ENCODE data around the gene GAB2. TPM values are rescaled to one million over a fixed set of nuclear protein-coding genes. Genes with fewer than 3 reads are reported as not detected.

The GAB2 gene
- total RNA-seq, 4 donors from 2014 or later: 15.9 to 82.3 (median 21.1) TPM

DNA sequence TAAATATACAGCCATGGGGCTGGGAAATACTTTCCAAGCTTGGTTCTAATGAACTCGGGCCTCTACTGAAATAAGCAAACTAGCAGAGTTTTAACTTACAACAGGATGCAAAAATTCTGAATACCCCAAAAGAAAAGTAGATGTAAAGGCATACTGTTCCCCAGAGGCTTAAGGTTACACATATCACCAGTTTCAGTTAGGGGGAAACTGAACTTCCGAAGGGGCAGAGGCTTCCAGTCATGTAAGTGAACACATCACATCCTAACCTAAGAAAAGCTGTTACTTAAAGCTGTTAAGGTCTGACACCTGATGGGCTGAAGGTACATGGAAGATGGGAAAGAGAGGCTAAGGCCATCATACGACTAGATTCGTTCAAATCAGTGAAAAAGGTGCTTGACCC lies 2.3 kb downstream of the GAB2 start:
- TF ChIP-seq POLR2A (IDR thresholded peaks at IDR 0.05) (no peak), CTCF (IDR thresholded peaks at IDR 0.05) (no peak)
- intact Hi-C loops (cut with DNase I; ENCODE audit: low total_unique reads): loop anchor here (10.0 kb wide), 1 partner anchor 191 kb away; no protein-coding TSS in a partner anchor
- H3K27ac ChIP-seq: peak overlapping the region; percentile 99

DNA sequence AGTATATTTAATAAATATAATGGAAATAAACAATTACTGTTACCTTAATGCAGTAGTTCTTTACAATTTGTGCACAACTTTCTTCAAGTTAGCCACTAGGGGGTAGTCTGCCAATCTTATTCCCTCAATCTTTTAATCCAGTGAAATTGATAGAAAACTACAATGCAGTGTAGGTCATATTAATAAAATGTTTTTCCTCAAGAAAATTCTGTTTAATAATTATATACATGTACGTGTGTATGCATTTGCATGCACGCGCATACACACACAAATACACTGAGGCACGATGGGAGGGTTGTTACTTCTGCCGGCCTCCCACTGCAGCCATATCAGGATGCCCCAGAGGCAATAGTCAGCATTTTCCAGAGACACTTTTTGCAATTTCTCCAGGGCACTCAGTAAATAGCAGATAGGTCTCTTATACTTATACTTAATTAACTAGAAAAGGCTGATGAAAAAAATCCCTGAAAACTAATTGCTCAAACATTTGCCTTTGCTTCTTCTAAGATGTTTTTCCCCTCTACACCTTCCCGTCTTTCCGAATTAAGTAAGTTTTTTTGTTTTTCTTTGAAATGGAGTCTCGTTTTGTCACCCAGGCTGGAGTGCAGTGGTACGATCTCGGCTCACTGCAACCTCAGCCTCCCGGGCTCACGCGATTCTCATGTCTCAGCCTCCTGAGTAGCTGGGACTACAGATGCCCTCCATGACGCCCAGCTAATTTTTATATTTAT lies 3.1 kb downstream of the GAB2 start:
- peaks cover 0 to 8% of the 10 kb centered on the region in 2 donors for H3K9me3 ChIP-seq
- no peaks in the 10 kb centered on the region for H3K36me3 ChIP-seq
- no peaks in the 10 kb centered on the region for H3K4me1 ChIP-seq
- H3K27ac ChIP-seq: peak overlapping the region; percentile 99
- DNase-seq: no peak
- TF ChIP-seq POLR2A (IDR thresholded peaks at IDR 0.05) (no peak), CTCF (IDR thresholded peaks at IDR 0.05) (peak; percentile 34 to 52 (median 44))
- H3K27me3 ChIP-seq: no peaks in the 10 kb centered on the region
- intact Hi-C loops (cut with DNase I; ENCODE audit: low total_unique reads): loop anchor here (10.0 kb wide), 1 partner anchor 190 kb away; no protein-coding TSS in a partner anchor
- H3K4me3 ChIP-seq: no peak overlapping the region

More for the DNA sequence above, 2.3 kb downstream of the GAB2 start:
- no peaks in the 10 kb centered on the region for H3K27me3 ChIP-seq
- no peak for DNase-seq
- H3K4me1 ChIP-seq: peaks cover 0 to 5% of the 10 kb centered on the region in 2 donors
- no peaks in the 10 kb centered on the region for H3K36me3 ChIP-seq
- no peak overlapping the region for H3K4me3 ChIP-seq
- peaks cover 0 to under 1% of the 10 kb centered on the region in 2 donors for H3K9me3 ChIP-seq

- H3K9me3 ChIP-seq: peaks cover 0 to 8% of the 10 kb centered on the region in 2 donors
Observed at GRCh38 chr11:78408619-78409018, 9.0 kb downstream of the GAB2 start.

GRCh38 chr11:78406568-78407196 lies 10.9 kb downstream of the GAB2 start:
- Histone ChIP-seq H3K36me3 (no peaks in the 10 kb centered on the region), H3K27ac (no peak overlapping the region), H3K4me3 (no peak overlapping the region), H3K4me1 (no peaks in the 10 kb centered on the region), H3K27me3 (no peaks in the 10 kb centered on the region), H3K9me3 (peaks cover 0 to 8% of the 10 kb centered on the region in 2 donors)
- TF ChIP-seq CTCF (IDR thresholded peaks at IDR 0.05) (no peak), POLR2A (IDR thresholded peaks at IDR 0.05) (no peak)
- intact Hi-C loops (cut with DNase I; ENCODE audit: low total_unique reads): no loop called here
- DNase-seq: no peak

More at GRCh38 chr11:78408619-78409018, 9.0 kb downstream of the GAB2 start:
- no peaks in the 10 kb centered on the region for H3K36me3 ChIP-seq
- TF ChIP-seq CTCF (IDR thresholded peaks at IDR 0.05) (no peak), POLR2A (IDR thresholded peaks at IDR 0.05) (no peak)
- H3K27me3 ChIP-seq: no peaks in the 10 kb centered on the region
- DNase-seq: no peak
- no peak overlapping the region for H3K4me3 ChIP-seq
- H3K27ac ChIP-seq: no peak overlapping the region
- intact Hi-C loops (cut with DNase I; ENCODE audit: low total_unique reads): no loop called here
- H3K4me1 ChIP-seq: no peaks in the 10 kb centered on the region

DNA sequence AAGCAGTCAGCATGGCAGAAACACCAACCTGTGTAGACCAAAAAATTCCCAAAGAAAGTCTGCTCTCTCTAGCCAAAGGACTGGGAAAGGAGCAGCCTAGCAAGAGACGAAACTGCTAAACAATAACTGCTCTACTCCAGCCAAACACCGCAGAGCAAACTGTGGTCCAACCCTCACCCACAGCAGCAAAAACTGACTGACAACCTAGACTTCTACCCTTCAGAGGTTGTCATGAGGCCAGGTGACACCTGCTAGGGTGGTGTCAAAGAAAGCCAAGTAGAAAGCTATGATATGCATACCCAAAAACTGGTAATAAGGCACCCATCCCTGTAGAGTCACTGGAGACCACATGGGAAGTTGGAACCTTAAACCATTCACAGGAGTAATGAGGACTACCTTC lies 11.8 kb downstream of the GAB2 start:
- Histone ChIP-seq H3K36me3 (no peaks in the 10 kb centered on the region), H3K9me3 (peaks cover 0 to 8% of the 10 kb centered on the region in 2 donors), H3K27ac (no peak overlapping the region), H3K4me1 (no peaks in the 10 kb centered on the region), H3K27me3 (no peaks in the 10 kb centered on the region), H3K4me3 (no peak overlapping the region)
- TF ChIP-seq POLR2A (IDR thresholded peaks at IDR 0.05) (no peak), CTCF (IDR thresholded peaks at IDR 0.05) (no peak)
- no peak for DNase-seq
- intact Hi-C loops (cut with DNase I; ENCODE audit: low total_unique reads): no loop called here
